NCI-H1092 (cell line): ENCODE results near the gene CHSY3.

Source experiments
- DNase-seq: peaks from one replicate; lab custom pipeline; 2025; lab: John Stamatoyannopoulos, UW

The CHSY3 gene

DNA sequence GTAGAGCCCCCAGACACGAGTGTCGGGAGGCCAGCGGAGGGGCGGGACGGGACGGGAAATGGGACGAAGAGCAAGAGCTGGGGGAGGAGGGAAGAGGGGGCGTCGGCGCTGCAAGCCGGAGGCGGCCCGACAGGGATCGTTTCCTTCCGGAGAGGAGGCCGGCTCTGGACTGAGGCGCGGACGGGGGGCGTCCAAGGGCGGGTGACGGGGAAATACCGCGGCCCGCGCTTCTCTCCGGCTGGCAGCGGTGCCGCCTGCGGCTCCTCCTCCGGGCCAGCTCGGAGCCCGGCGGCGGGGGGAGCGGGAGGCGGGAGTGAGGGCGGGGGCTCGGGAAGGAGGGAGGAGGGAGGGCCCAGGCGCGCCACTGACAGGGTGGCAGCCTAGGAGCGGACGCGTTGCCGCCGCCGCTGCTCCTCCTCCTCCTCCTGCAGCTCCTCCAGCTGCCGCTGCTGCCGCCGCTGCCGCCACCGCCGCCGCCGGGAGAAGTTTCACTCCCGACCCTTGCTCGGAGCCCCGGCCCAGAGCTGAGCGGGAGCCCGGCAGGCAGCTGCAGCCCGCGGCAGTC is at the start of gene CHSY3:
Gene CHSY3 (plus strand): TSS at position 364 of the 565 bp plus-strand sequence.
- DNase-seq = no peak

DNA sequence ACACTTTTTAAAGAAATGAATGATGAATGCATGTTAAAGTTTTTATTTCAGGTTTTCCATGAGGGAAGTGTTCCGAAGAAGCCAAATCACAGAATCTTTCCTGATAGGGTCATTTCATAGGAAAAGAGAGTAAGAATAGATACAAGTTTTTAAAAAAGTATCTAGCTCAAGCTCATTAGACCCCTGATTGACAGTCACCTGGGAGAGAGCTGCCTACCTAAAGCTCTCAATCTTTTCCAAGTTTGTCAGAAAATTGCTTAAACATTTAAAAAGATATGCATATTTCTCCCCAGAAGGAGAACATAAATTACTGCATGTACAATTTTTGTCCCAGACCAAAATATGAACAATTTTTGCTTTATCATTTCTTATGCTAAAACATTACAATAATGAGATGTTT is 47.9 kb upstream of the CHSY3 start:
- DNase-seq = no peak

DNA sequence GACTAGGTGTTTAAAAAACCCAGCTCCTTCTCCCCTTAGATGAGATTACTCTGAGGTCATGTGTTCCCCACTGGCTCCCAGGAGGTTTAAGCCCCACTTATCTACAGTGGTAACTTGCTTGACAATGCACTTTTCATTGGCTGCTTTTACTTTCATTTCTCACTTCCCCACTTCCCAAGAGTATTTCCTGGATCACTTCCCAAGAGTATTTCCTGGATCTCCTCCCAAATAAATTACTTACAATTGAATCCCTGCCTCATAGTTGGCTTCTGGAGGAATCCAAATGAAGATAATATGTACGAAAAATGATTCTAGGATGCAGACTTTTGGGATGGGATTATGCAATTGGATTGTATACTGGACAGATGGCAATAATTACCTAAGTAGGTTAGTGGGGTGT is 47.1 kb upstream of the CHSY3 start:
- no peak for DNase-seq

DNA sequence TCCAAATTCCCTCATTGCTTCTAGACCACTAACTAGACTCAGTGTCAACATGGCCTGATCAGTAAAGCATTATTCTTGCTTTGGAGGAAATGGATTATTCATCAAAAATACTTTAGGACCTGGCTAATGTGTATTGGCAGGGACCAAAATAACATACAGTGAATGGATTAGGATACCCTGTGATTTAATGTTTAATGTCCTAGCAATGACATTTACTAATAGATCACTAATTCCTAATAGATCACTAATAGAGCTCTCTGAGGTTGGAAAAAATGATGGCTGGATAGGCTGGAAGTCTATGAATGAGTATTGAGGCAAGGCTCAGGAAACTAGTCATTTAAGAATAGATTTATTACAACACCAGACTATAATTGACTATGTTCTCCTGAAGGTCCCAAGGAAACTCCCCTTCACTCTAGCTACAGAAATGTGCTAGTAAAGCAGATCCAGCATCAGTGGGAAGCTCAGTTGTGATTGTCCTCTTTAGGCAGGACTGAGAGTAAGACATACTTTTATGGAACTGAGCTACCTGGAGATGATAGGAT is 46.1 kb upstream of the CHSY3 start:
- no peak for DNase-seq

DNA sequence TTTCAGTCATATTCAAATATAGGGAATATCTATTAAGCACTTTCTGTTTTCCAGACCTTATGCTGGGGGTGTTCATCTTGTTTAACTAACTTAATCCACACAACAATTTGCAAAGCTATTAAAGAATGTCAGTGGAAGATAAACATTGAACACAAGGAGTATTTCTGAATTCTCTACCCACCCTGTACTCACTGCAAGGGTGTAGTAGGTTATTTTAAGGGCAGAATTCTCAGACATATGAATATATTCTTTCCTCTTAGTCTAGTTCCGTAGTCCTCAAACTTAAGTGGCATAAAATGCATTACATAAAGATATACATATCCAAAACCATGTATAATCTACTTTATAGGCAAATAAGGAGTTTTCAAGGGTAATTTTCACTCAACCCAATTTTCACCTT is 19.9 kb upstream of the CHSY3 start:
- no peak for DNase-seq

DNA sequence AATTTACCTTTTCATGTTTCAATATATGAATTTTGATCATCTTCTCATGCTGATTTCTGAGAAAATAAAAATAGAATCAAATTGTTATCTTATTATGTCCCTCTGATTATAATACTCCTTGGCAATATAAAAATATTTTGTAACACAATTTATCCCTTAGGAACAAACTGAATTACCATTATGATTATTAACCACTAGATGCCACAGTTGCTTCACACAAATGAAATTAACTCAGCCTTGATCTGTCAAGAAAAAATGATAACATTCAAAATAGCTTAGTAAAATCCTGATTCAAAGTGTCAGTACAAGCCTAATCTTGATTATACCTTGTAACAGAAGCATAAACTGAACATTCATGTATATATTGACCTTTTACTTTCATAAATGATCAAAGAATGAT is 4.8 kb upstream of the CHSY3 start:
- no peak for DNase-seq

DNA sequence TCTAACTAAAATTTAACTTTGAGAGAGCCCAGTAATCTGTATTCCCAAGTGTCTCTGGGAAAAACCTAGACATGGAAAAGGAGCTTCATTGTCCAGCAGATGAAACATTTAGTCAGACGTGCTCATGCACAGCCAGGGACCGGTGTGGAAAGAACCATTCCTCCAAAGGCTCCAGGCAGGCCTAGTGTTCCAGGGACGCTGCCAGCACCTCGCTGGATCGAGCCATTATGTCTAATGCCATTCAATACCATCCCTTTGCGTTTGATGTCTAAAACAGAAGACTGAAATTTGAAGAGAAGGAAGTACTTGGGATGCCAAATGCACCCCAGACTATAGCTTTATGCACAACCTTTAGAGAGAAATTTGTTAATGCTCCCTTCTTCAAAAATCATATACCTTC is 1.4 kb upstream of the CHSY3 start:
- DNase-seq = no peak

DNA sequence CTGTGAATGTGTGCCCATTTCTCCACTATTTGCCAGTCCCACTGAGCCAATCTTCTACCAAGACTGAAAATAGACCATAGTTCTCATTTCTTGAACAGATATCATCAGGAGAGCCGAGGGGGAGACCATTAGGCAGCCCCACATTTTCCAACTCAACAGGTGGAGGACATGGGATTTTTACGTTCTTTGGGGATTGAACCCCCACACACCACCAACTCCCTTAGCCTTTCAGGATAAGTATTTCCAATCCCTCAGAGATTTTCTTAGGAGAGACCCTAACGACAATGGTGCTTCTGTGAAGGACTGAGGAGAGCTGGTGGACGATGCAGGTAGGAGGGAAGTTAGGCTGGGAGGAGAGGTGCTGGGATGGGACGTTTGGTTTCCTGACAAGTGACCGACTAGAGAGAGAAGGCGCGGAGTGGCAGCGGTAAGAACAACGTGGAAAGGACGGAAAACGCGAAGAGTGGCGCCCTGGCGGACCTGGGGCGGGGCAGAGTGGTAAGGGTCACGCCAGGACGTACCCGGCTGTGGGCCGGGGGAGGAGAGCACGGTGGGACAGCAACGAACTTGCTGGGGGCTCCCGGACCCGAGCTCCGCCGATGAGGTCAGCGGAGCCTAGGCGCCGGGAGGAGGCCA is 681 bp upstream of the CHSY3 start:
- DNase-seq = no peak

DNA sequence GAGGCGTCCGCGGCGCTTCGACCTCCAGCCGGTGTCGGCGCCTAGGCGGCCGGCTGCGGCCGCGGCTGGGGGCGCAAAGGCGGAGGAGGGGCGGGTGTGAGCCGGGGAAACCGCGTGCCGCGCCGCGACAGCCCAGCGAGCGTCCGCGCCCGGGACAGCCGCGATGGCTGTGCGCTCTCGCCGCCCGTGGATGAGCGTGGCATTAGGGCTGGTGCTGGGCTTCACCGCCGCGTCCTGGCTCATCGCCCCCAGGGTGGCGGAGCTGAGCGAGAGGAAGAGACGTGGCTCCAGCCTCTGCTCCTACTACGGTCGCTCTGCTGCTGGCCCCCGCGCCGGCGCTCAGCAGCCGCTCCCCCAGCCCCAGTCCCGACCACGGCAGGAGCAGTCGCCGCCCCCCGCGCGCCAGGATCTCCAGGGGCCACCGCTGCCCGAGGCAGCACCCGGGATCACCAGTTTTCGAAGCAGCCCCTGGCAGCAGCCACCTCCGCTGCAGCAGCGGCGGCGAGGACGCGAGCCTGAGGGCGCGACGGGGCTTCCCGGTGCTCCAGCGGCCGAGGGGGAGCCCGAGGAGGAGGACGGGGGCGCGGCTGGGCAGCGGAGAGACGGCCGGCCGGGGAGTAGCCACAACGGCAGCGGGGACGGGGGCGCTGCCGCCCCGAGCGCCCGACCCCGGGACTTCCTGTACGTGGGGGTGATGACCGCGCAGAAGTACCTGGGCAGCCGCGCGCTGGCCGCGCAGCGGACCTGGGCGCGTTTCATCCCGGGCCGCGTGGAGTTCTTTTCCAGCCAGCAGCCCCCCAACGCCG is 605 bp downstream of the CHSY3 start:
- no peak for DNase-seq

DNA sequence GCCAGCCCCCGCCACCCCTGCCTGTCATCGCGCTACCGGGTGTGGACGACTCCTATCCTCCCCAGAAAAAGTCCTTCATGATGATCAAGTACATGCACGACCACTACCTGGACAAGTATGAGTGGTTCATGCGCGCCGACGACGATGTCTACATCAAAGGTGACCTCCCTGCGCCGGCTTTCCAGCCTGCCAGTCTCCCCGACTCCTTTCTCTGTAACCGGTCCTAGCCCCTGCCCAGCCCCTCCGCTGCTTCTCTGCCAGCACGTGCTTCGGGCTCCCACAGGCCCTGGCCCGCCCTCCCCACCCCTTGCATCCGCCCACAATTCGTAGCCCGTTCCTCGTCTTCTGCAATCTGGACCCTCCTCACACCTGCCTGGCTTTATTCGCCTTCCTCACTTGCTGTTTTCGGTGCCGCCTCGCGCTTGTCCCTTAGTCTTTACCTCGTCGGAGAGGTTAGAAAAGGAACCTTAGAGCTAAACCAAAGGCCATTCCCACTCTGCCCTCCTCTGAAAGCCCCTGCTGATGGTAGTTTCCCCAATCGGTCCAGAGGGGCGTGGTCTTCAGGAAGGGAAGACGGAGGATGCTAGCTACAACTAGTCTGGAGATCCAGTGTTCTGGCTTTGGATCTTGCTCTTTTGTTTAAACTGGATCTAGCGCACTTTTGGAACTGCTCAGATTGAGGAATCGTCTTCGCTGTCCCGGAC is 1.4 kb downstream of the CHSY3 start:
- DNase-seq = no peak

DNA sequence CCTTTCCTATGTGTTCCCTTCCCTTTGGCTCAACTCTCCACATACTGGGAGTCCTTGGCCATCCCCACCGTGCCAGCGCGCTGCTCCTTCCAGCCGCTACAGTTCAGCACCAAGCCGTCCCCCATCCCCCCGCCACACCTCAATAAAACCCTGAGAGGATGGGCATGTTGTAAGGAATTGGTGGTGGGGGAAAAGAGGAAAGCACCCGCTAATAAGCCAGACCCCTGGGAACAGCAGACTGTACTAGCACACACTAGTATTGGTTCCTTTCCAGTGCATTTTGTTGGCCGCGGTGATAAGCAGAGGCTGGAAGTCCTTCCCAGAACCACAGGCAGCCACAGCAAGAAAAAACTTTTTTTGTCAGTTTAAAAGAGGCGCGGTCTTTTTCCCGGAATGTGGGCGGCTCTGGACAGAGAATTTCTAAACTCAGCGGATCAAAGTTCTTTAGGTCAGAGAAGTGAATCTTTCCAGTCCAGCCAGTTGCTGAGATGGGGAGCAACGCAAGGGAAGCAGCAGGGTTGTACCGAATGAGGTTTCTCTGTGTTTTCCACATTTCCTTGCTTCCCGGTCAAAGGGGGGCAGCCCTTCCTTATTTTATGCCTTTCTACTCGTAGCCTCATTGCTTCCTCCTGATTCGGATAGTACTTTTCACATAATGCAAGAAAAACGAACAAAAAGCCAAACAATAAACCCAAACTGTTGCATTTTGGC is 2.1 kb downstream of the CHSY3 start:
- no peak for DNase-seq

DNA sequence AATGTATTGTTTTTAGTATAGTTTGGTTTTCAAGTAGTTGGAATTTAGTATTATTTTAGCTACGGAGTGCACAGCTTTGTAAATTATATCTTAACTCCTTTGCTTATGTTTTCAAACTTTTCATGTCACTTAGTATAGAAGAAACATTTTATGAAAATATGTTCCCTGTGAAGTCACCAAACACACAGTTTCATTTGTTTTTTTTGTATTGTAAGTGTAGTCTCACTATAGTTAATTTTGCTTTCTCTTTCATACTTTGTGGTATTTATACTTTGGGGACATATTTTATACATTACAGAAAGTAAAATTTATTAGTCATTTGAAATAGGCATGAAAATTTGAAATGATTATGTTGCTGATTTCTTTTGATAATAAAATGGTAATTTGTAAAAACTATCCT is 5.0 kb downstream of the CHSY3 start:
- no peak for DNase-seq

DNA sequence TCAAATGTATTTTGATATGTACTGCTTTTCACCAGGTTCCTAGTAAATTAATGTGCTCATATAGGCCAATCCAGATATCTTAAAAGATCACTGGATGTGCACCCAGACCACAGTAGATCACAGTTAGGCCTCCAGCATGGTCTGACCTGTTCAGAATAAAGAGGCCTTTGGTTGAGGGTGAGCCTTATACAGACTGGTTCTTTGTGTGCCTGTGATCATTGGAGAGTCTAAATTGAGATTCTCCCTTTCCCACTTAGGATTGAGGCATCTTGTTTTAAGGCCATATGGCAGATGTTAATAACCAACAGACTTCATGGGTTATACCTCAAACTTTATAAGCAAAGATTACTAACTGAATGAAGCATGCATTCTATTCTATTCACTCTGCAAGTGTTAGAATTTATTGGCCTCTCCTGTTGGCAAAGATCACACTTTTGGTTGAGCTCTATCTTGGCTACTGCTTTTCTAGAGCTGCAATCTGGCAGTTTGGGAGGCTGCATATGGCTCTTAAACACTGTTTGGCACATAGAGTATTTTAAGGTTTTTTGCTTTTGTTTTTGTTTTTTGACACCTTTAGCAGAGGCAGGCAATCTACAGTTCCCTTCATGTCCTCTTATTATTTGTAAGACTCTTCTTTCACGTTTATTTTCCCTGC is 8.5 kb downstream of the CHSY3 start:
- DNase-seq = no peak

DNA sequence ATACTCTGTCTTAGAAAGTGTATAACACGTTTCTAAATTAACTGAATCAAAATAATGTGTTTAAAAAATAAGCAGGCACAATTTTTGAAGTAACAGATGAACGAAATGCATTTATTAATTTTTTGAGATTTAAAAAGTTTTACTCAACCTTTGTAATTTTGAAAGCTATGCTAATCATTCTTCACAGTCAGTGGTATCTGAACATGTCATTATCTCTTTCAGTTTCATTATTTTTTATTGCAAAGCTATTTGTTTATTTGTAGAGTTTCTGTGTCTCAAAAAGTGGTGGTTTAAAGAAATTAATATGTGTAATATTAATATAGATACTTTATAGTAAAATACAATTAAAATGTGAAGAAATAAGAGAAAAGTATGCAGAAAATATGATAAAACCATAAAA is 11.2 kb downstream of the CHSY3 start:
- no peak for DNase-seq

DNA sequence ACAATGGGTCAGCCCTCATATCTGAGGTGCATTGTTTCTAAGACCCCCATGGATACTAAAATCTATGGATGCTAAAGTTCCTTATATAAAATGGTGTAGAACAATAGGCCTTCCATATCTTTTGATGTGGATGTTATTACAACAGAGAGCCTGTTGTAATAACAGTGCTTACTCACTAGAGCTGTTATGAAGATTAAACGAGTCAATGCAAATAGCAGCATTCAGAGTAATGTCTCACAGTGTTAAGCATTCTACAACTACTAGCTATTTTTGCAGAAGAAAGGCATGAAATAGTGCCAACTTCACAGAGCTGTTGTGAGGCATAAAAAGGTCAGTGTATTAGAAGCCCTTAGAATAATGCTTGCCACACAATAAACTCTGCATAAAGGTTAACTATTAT is 13.0 kb downstream of the CHSY3 start:
- DNase-seq = no peak

DNA sequence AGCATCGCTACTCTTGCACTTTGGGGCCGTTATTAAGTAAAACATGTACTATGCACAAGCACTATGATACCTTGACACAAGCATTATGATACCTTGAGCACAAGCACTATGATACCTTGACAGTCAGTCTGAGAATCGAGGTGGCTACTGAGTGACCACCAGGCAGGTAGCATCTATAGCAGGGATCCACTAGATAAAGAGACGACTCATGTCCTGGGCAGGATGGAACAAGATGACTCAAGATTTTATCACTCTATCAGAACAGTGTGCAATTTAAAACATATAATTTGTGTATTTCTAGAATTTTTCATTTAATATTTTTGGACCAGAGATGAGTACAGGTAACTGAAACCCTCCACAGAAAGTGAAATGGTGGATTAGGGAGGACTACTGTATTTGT is 16.9 kb downstream of the CHSY3 start:
- DNase-seq = no peak

DNA sequence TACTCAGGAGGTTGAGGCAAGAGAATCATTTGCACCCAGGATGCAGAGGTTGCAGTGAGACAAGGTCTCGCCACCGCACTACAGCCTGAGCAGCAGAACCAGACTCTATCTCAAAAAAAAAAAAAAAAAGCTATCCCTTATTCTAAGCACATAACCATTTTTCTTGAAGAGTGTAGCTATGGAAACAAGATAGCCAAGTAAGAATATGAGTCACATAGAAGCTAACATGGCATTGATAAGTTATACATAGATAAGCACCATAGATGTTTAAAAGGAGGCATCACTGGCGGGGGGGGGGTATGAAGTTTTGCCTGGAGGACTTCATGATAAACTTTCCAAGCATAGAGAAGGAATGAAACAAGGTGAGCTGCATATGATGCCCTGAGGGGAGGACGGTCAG is 26.0 kb downstream of the CHSY3 start:
- DNase-seq = no peak

DNA sequence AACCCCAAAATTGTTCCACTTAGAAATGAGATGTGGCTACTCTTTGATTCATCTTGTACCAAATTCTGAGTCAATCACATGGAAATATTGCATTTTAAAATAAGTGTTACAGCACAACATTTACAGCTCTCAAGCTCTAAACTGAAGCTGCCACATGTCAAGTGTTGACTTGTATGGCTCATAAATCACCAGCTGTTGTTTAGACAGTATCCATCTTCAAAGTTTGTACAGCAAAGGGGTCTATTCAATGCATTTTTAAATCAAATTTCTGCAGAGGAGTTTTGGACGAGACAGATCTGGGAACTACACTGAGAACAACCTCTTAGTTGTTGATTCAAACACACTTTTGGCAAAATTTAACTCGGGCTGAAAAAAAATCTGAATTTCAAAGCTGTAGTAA is 31.4 kb downstream of the CHSY3 start:
- DNase-seq = no peak

DNA sequence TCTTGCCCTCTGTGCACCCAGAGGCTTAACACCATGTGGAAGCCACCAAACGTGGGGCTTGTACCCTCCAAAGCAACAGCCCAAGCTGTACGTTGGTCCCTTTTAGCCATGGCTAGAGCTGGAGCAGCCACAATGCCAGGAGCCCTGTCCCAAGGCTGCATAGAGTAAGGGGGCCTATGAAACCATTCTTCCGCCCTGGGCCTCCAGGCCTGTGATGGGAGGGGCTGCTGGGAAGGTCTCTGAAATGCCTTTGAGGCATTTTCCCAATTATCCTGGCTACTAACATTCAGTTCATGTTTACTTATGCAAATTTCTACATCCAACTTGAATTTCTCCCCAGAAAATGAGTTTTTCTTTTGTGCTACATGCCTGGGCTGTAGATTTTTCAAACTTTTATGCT is 33.8 kb downstream of the CHSY3 start:
- no peak for DNase-seq

DNA sequence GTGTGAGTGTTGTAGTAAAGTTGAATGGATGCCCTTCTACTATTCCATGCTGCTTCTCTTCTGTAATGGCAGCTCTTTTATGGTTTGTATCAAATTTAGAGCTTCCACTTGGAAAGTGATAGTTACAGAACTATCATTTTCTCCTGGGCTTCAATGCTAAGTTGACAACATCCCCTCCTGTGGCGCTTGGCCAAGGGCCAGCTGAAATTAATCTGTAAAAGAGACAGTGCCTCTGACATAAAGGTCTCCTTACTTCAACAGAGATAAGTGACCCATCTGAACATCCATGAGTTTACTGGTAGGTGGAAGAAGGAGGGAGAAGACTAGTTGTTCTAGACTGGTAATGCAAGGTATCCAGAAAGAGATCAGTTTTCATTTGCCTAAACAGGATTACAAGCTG is 39.7 kb downstream of the CHSY3 start:
- DNase-seq = no peak

DNA sequence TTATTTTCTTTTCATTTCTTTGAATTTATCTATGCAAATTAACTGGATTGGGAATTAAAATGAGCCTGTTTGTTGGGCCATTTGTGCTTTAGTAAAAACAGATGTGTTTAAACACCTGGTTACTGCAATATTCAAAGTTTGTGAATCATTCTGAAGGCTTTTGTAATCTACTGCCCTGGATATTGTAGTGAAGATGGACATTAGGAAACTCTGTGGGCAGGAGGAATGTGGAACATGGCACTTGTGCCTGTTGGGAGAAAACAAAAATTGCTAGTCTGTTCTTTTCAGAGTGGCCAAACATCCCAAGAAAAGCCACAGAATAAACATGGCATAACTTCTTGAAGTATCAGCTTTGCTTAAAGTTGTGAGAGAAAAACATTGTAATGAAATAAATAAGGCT is 40.8 kb downstream of the CHSY3 start:
- DNase-seq = no peak
